ENCODE results near the gene GRK1. TPM values are rescaled to one million over a fixed set of nuclear protein-coding genes. Genes with fewer than 3 reads are reported as not detected.

The GRK1 gene
- total RNA-seq, 1 donor: not detected

DNA sequence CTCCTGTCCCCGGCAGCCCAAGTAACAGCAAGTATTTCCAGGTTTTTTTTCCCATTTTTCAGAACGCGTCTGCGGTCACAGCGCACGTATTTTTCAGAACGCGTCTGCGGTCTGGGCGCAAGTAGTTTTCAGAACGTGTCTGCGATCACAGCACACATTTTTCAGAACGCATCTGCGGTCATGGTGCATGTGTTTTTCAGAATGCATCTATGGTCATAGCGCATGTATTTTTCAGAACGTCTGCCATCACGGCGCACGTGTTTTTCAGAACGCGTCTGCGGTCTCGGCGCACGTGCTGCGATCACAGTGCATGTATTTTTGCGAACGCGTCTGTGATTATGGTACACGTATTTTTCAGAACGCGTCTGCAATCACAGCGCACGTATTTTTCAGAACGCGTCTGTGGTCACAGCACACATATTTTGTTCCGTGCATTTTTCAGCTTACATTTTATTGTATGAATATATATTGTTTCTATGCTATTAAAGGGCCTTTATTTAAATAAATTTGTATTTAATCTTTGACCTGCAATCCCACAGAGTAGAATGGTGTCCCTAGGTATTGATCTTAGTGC lies 28.8 kb upstream of the GRK1 start:
- TF ChIP-seq, protein P1, sequence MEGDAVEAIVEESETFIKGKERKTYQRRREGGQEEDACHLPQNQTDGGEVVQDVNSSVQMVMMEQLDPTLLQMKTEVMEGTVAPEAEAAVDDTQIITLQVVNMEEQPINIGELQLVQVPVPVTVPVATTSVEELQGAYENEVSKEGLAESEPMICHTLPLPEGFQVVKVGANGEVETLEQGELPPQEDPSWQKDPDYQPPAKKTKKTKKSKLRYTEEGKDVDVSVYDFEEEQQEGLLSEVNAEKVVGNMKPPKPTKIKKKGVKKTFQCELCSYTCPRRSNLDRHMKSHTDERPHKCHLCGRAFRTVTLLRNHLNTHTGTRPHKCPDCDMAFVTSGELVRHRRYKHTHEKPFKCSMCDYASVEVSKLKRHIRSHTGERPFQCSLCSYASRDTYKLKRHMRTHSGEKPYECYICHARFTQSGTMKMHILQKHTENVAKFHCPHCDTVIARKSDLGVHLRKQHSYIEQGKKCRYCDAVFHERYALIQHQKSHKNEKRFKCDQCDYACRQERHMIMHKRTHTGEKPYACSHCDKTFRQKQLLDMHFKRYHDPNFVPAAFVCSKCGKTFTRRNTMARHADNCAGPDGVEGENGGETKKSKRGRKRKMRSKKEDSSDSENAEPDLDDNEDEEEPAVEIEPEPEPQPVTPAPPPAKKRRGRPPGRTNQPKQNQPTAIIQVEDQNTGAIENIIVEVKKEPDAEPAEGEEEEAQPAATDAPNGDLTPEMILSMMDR (IDR thresholded peaks at IDR 0.05; ENCODE audit: insufficient read depth, low read depth, low read length): no peak
- no peak for DNase-seq (ENCODE audit: low read depth)
- H3K4me3 ChIP-seq (ENCODE audit: low read depth, low read length): no peak overlapping the region

GRCh38 chr13:113638806-113639205 lies 28.2 kb upstream of the GRK1 start:
- H3K4me3 ChIP-seq (ENCODE audit: low read depth, low read length): no peak overlapping the region
- TF ChIP-seq, protein P1 (IDR thresholded peaks at IDR 0.05; ENCODE audit: insufficient read depth, low read depth, low read length): no peak
- DNase-seq (ENCODE audit: low read depth): no peak

DNA sequence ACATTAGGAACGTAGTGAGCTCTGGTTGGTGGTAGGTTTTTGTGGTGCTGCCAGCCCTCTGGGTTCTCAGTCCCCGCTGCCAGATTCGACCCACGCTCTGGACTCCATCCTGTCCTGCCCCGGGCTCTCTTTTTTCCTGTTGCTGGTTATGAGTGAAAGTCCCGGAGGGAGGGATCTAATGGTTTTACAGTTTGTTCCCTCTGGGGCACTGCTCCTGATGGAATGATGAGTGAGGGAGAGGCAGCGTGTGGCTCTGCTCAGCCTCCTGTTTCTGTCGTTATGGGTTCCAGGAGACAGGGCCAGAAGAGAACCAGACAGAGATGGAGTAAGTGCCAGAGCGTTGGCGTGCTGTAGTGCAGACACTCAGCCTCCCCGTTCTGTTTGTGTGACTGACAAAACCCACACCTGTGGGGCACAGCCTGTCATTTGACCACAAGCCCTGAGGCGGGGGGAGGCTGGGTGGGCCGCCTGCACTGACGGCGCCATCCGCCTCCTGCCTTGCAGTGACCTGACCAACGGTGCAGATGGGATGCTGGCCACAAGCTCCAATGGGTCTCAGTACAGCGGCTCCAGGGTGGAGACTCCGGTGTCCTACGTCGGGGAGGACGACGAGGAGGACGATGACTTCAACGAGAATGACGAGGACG lies 27.3 kb upstream of the GRK1 start:
- no peak overlapping the region for H3K4me3 ChIP-seq (ENCODE audit: low read depth, low read length)
- TF ChIP-seq, protein P1 (IDR thresholded peaks at IDR 0.05; ENCODE audit: insufficient read depth, low read depth, low read length): no peak
- DNase-seq (ENCODE audit: low read depth): no peak

DNA sequence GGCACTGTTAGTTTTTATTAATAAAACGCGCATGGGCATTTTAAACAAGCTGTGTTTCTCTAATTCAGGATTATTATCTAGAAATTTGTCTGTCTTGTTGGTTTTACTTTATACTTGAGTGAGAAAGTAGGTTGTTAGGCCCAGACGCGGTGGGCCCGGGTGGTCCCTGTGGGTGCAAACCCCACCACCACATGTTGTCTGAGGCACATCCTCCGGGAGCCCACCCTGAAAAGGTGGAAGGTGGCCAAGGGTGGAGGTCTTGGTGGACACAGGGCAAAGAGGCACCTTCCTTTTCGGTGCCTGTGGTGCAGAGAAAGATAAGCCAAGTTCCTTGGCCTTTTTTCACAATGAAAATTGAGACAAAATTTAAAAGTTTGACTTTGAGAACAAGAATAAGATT lies 25.6 kb upstream of the GRK1 start:
- no peak for DNase-seq (ENCODE audit: low read depth)
- TF ChIP-seq, protein P1 (IDR thresholded peaks at IDR 0.05; ENCODE audit: insufficient read depth, low read depth, low read length): no peak
- H3K4me3 ChIP-seq (ENCODE audit: low read depth, low read length): no peak overlapping the region

DNA sequence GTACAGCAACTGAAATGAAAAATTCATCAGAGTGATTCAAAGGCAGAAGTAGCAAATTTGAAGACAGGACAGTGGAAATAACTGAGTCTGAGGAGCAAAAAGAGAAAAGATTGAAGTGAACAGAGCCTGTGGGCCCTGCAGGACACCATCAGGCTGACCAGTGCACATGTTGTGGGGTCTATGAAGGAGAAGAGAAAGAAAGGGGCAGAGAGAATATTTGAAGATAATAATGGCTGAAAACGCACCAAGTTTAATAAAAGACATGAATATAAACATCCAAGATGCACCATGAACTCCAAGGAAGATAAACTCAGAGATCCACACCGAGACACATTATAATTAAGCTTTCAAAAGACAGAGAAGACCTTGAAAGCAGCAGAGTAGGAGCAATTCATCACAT lies 24.5 kb upstream of the GRK1 start:
- TF ChIP-seq, protein P1 (IDR thresholded peaks at IDR 0.05; ENCODE audit: insufficient read depth, low read depth, low read length): no peak
- DNase-seq (ENCODE audit: low read depth): no peak
- no peak overlapping the region for H3K4me3 ChIP-seq (ENCODE audit: low read depth, low read length)

- DNase-seq (ENCODE audit: low read depth): no peak
- H3K4me3 ChIP-seq (ENCODE audit: low read depth, low read length): no peak overlapping the region
- TF ChIP-seq, protein P1 (IDR thresholded peaks at IDR 0.05; ENCODE audit: insufficient read depth, low read depth, low read length): no peak
These were observed 23.4 kb upstream of the GRK1 start for GRCh38 chr13:113643593-113643992.

- TF ChIP-seq, protein P1 (IDR thresholded peaks at IDR 0.05; ENCODE audit: insufficient read depth, low read depth, low read length): no peak
- no peak overlapping the region for H3K4me3 ChIP-seq (ENCODE audit: low read depth, low read length)
- no peak for DNase-seq (ENCODE audit: low read depth)
These were observed 22.2 kb upstream of the GRK1 start for GRCh38 chr13:113644800-113645199.
